ENCODE data around the gene CHURC1.

GRCh38 chr14:64970041-64970440, 55.8 kb downstream of the CHURC1 start:
- TF ChIP-seq CTCF (IDR thresholded peaks at IDR 0.05) (no peak), POLR2A (IDR thresholded peaks at IDR 0.05) (no peak)
